ENCODE data around the gene CHTF18. TPM values are rescaled to one million over a fixed set of nuclear protein-coding genes. Genes with fewer than 3 reads are reported as not detected.
A peak's percentile ranks its signal among the peaks of the same experiment; 100 is the strongest.

CHTF18 gene
- total RNA-seq, 1 donor from 2014 or later: 11.3 TPM

DNA sequence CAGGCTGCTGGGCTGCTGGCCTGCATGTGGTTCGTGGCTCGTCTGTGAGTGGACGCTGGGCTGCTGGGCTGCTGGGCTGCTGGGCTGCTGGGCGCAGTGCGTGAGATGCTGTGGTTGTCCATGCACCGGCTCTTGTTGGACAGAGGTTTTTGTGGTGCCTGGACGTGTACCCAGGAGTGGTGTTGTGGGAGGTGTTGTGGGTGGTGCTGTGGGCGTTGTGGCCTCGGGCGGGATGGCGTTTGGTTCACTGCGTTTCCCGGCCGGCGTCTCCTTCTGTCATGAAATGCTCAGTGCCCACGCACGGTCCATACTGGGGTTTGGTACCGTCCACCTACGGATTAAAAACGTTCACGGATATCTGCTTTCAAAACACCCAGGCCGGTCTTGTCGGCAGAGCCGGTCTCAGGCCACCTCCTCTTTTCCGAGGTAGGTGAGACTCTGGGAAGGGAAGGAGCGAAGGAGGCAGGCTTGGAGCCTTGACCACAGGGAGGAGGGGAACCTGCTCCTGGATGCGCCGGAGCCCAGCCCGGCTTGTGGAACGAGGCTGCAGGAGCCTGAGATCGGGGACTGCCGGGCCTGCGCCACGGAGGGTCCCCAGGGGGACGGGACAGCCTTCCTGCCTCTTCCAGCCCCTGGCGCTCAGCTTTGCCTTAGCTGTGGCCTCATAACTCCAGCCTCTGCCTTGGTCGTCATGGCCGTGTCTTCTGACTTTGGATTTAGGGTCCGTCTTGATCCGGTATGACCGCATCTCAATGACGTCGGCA, 41.9 kb downstream of the CHTF18 start:
- no peak for DNase-seq
- Histone ChIP-seq H3K4me3 (no peak overlapping the region), H3K27me3 (ENCODE audit: low read depth) (peaks cover 3% of the 10 kb centered on the region), H3K9me3 (no peaks in the 10 kb centered on the region), H3K36me3 (no peaks in the 10 kb centered on the region), H3K4me1 (no peaks in the 10 kb centered on the region), H3K27ac (no peak overlapping the region)
- intact Hi-C loops (cut with DNase I): no loop called here
- ATAC-seq: no peak
- TF ChIP-seq, protein P1, sequence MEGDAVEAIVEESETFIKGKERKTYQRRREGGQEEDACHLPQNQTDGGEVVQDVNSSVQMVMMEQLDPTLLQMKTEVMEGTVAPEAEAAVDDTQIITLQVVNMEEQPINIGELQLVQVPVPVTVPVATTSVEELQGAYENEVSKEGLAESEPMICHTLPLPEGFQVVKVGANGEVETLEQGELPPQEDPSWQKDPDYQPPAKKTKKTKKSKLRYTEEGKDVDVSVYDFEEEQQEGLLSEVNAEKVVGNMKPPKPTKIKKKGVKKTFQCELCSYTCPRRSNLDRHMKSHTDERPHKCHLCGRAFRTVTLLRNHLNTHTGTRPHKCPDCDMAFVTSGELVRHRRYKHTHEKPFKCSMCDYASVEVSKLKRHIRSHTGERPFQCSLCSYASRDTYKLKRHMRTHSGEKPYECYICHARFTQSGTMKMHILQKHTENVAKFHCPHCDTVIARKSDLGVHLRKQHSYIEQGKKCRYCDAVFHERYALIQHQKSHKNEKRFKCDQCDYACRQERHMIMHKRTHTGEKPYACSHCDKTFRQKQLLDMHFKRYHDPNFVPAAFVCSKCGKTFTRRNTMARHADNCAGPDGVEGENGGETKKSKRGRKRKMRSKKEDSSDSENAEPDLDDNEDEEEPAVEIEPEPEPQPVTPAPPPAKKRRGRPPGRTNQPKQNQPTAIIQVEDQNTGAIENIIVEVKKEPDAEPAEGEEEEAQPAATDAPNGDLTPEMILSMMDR (IDR thresholded peaks at IDR 0.05): no peak

DNA sequence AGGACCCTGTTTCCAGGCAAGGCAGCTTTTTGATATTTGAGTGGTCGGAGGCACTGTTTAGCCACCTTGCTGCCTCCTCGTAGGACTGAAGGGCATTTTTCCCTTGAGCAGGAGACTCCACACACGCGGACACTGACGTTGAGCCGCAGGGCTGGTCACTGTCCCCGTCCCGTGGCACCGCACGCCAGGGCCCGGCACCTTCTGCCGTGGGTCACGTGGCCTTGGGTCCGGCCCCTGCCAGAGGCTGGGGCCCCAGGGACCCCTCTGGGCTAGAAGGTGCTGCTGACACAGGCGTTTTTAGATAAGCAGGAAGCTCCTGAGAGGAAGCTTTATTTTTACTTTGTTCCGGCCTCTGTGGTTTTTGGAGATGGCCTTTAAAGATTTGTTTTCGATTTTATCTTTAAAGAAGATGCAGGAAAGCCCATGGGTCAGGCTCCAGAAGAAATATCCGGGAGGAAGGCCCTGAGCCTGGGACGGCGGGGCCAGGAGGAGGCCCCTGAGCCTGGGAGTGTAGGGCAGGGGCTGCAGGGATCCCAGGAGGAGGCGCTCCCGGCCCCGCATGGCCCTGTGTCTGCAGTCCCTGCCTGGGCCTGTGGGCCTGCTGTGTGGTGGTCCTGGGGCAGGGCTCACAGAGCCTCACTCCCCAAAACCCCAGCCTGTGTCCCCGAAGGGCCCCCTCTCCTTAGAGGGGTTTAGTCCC, 42.6 kb downstream of the CHTF18 start:
- Histone ChIP-seq H3K4me3 (no peak overlapping the region), H3K27me3 (ENCODE audit: low read depth) (peaks cover 1% of the 10 kb centered on the region), H3K36me3 (no peaks in the 10 kb centered on the region), H3K27ac (no peak overlapping the region), H3K9me3 (peaks cover 6% of the 10 kb centered on the region), H3K4me1 (no peaks in the 10 kb centered on the region)
- no peak for DNase-seq
- TF ChIP-seq, protein P1 (IDR thresholded peaks at IDR 0.05): no peak
- no peak for ATAC-seq
- intact Hi-C loops (cut with DNase I): no loop called here

DNA sequence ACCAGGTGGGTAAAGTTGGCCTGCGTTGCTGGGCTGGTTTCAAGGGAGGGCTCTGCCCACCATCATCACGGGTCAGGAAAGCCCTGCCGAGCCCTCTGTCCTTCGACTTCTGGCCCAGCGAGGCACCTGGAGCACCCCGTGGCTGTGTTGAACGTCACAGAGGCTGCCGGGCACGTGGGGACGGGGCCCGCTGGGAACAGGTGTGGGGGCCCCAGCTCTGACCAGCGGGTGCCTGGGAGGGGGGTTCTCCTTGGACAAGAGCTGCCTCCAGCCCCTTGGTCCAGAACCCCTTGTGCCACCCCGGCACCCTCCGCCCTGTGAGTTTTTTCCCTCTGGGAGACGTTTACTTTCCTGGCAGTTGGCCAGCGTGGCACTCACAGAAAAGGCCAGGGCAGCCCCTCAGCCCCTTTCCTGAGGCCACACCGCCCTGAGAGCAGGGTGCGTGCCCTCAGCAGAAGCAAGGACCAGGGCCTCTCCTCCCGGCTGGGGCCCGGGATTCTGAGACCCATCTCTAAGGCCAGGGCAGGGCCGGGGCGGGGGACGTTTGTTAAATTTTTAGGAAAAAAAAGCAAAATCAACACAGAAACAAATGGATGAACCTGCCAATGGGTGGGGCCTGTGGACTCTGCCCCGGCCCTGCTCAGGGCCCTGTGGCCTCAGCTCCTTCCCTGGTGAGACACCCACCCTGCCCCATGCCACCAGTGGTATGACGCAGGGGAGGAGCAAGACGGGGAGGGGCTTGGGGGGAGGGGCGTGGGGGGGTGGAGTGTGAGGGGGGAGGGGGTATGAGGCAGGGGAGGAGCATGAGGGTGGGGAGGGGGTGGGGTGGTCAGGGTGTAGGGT, 43.4 kb downstream of the CHTF18 start:
- no peaks in the 10 kb centered on the region for H3K4me1 ChIP-seq
- peaks cover 14% of the 10 kb centered on the region for H3K9me3 ChIP-seq
- no peaks in the 10 kb centered on the region for H3K27me3 ChIP-seq (ENCODE audit: low read depth)
- intact Hi-C loops (cut with DNase I): no loop called here
- ATAC-seq (no peak), DNase-seq (no peak)
- no peaks in the 10 kb centered on the region for H3K36me3 ChIP-seq
- no peak overlapping the region for H3K27ac ChIP-seq
- TF ChIP-seq, protein P1 (IDR thresholded peaks at IDR 0.05): no peak
- no peak overlapping the region for H3K4me3 ChIP-seq

DNA sequence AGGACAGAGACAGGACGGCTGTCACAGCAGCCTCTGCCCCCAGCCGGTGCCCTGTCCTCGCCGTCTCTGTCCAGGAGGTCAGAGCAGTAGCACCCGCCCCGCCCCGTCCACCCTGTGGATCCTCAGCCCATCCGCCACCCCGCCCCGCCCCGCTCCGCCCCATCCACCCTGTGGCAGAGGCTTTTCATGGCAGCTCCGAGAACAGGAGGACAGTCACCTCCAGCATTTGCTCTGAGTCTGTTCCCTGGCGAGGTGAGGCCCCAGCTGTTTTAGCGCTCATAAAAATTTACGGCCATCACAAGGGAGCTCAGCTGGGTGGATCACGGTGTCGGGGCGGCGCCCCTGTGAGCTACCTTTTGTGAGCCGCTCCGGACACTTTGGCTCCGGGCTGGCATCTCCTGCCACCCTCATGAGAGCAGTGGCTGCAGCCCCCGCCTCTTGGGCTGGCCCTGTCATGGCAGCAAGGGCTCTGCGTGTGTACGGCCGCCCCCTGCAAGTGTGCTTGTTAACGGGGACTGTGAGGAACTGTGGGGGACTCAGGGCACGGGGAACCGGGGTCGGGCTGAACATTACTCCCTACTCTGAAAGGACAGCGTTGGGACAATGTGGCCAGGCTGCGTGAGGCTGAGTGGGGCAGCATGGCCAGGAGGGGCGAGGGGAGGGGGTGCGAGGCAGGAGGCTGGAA, 44.4 kb downstream of the CHTF18 start:
- intact Hi-C loops (cut with DNase I): no loop called here
- TF ChIP-seq, protein P1 (IDR thresholded peaks at IDR 0.05): no peak
- Histone ChIP-seq H3K27ac (no peak overlapping the region), H3K9me3 (peaks cover 17% of the 10 kb centered on the region), H3K36me3 (no peaks in the 10 kb centered on the region), H3K4me1 (no peaks in the 10 kb centered on the region), H3K27me3 (ENCODE audit: low read depth) (no peaks in the 10 kb centered on the region), H3K4me3 (no peak overlapping the region)
- DNase-seq: no peak
- no peak for ATAC-seq

DNA sequence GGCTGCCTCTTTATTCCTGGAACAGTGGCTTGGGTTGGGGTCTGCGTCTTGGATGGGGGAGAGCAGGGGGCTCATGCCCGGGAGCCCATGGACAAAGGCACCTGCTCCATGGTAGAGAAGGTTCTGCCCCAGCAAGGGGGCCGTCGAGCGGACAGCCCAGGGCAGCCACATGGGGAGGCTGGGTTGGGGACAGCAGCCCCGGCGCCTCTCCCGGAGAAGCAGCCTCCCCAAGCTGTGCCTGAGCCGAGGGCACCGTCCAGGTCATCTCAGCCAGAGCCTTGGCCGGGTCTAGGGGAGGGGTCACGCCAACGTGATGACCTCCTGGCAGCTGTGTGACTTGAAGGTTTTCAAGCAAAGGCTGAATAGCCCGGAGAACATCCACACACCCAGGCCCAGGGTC, 45.0 kb downstream of the CHTF18 start:
- ATAC-seq (peak in 1 of 2 donors; percentile 18), DNase-seq (no peak)
- H3K36me3 ChIP-seq: no peaks in the 10 kb centered on the region
- H3K27me3 ChIP-seq (ENCODE audit: low read depth): no peaks in the 10 kb centered on the region
- TF ChIP-seq, protein P1 (IDR thresholded peaks at IDR 0.05): no peak
- no peak overlapping the region for H3K27ac ChIP-seq
- no peaks in the 10 kb centered on the region for H3K4me1 ChIP-seq
- H3K9me3 ChIP-seq: peaks cover 17% of the 10 kb centered on the region
- H3K4me3 ChIP-seq: no peak overlapping the region
- intact Hi-C loops (cut with DNase I): no loop called here

Measured in lower lobe of right lung (tissue), 2 donors.